Eye (tissue), 1 donor: Measurements from ENCODE around the gene PXN.
A peak's percentile ranks its signal among the peaks of the same experiment; 100 is the strongest.

Source experiments
- DNase-seq: peaks from one replicate; pipeline ENCODE4 v3.0.0-alpha.2; 2015

PXN gene

GRCh38 chr12:120265473-120266179 lies at the start of gene PXN:
Gene PXN (minus strand): TSS chr12:120265730. CDS start chr12:120265629, 101 bp downstream.
- DNase-seq: peak; percentile 92

GRCh38 chr12:120314220-120314619 lies 48.7 kb upstream of the PXN start:
- no peak for DNase-seq

GRCh38 chr12:120301962-120302815 lies 36.7 kb upstream of the PXN start, which contains the start of gene SIRT4:
Gene SIRT4 (plus strand): TSS chr12:120302321. CDS start chr12:120303562, 1,241 bp downstream.
- DNase-seq: peak; percentile 99

- DNase-seq: peak; percentile 97
Observed at GRCh38 chr12:120292661-120293531, 27.4 kb upstream of the PXN start, which contains the start of gene RNU4-1. Gene RNU4-1 (minus strand): TSS chr12:120293237.

GRCh38 chr12:120292411-120292660 lies 26.8 kb upstream of the PXN start:
- DNase-seq: no peak

- DNase-seq: no peak
Observed at GRCh38 chr12:120290609-120291305, 25.2 kb upstream of the PXN start.

- DNase-seq: no peak
Observed at GRCh38 chr12:120287491-120287890, 22.0 kb upstream of the PXN start.

GRCh38 chr12:120286768-120287490 lies 21.4 kb upstream of the PXN start:
- DNase-seq: peak; percentile 11

GRCh38 chr12:120284381-120284780 lies 18.9 kb upstream of the PXN start:
- no peak for DNase-seq

- DNase-seq: no peak
Observed at GRCh38 chr12:120283318-120283717, 17.8 kb upstream of the PXN start.

- no peak for DNase-seq
Observed at GRCh38 chr12:120278137-120279069, 12.9 kb upstream of the PXN start.

- no peak for DNase-seq
Observed at GRCh38 chr12:120276734-120277133, 11.2 kb upstream of the PXN start.

- DNase-seq: no peak
Observed at GRCh38 chr12:120267736-120268135, 2.2 kb upstream of the PXN start.

- DNase-seq: no peak
Observed at GRCh38 chr12:120266180-120266870, 795 bp upstream of the PXN start.

- no peak for DNase-seq
Observed at GRCh38 chr12:120264904-120265472, 542 bp downstream of the PXN start.

GRCh38 chr12:120264086-120264903 lies 1.2 kb downstream of the PXN start:
- peak; percentile 35 for DNase-seq

- DNase-seq: no peak
Observed at GRCh38 chr12:120263748-120264085, 1.8 kb downstream of the PXN start.

GRCh38 chr12:120262852-120263747 lies 2.4 kb downstream of the PXN start:
- peak; percentile 20 for DNase-seq
